A549 (cell line): ENCODE data around the gene FOXI2. TPM values are rescaled to one million over a fixed set of nuclear protein-coding genes. Genes with fewer than 3 reads are reported as not detected.

ENCODE experiments used
- ATAC-seq, 2 experiments: fragments of 200-7000 bp in 1 of 2; fragments of >200 bp in 1 of 2; cut with Nextera tagmentation in 1 of 2; cut with Tn5 transposase in 1 of 2; 3 replicates each; pipeline versions ENCODE4 v1.8.0 to v1.9.1; 2018 to 2020; ENCODE audit warnings: mild to moderate bottlenecking in 1 of 2, moderate library complexity in 1 of 2
- CTCF ChIA-PET: fragments of 300-600 bp; sonication (Branson Sonifier 250); formaldehyde crosslinking; extraction: SDS; loops from one replicate; lab custom pipeline; 2021; ENCODE audit warnings: antibody characterized with exemption, inconsistent platforms; lab: Yijun Ruan, JAX
- POLR2A ChIA-PET: fragments of 350-600 bp; formaldehyde crosslinking; extraction: SDS; loops from one replicate; lab custom pipeline; 2021; ENCODE audit warnings: antibody characterized with exemption, inconsistent platforms; lab: Yijun Ruan, JAX
- DNase-seq, 2 experiments: peaks; one replicate each; pipeline versions ENCODE4 v3.0.0 to v3.0.0-alpha.2; 2011 to 2016; ENCODE audit warnings: low read depth in 1 of 2, low spot score in 1 of 2
- FAIRE-seq: peaks from 2 replicates; lab custom pipeline; 2011; peaks lifted over from hg19 to GRCh38; lab: Jason Lieb, UNC
- H3K27ac ChIP-seq, 2 experiments: fragments of >200 bp; sonication (Bioruptor Twin); formaldehyde crosslinking; 3 replicates each; pipeline ENCODE4 v1.5.1; 2016 to 2017
- H3K4me1 ChIP-seq: fragments of >200 bp; sonication (Bioruptor Twin); formaldehyde crosslinking; 3 replicates; pipeline ENCODE4 v1.6.1; 2016
- H3K4me2 ChIP-seq: fragments of >200 bp; sonication (Bioruptor Twin); formaldehyde crosslinking; 3 replicates; pipeline ENCODE4 v1.6.1; 2016
- H3K4me3 ChIP-seq: fragments of >200 bp; sonication (Bioruptor Twin); formaldehyde crosslinking; 3 replicates; pipeline ENCODE4 v1.5.1; 2016
- H3K9me3 ChIP-seq: fragments of >200 bp; sonication (Bioruptor Twin); formaldehyde crosslinking; 3 replicates; pipeline ENCODE4 v1.6.1; 2016
- CBX8 ChIP-seq: fragments of 200-600 bp; sonication (generic); IDR thresholded peaks from 2 replicates; pipeline ENCODE4 v1.6.1; 2016
- CHD2 ChIP-seq: fragments of 150-350 bp; IDR thresholded peaks from 2 replicates; pipeline ENCODE4 v1.6.1; 2014; ENCODE audit warnings: low read length; ENCODE audit not compliant: partially characterized antibody
- ESRRA ChIP-seq: fragments of 150-350 bp; IDR thresholded peaks from 2 replicates; pipeline ENCODE4 v1.6.1; 2014; ENCODE audit warnings: mild to moderate bottlenecking, low read length, borderline replicate concordance
- HES2 ChIP-seq: fragments of >200 bp; sonication (Bioruptor Twin); formaldehyde crosslinking; IDR thresholded peaks from 2 replicates; pipeline ENCODE4 v1.6.1; 2016
- HEYL ChIP-seq: fragments of 250-450 bp; sonication (Bioruptor Pico); IDR thresholded peaks from 2 replicates; pipeline ENCODE4 v1.8.0; 2021; ENCODE audit warnings: mild to moderate bottlenecking, moderate library complexity
- HMGXB4 ChIP-seq: fragments of 250-450 bp; sonication (Bioruptor Pico); IDR thresholded peaks from 2 replicates; pipeline ENCODE4 v1.5.0; 2021; ENCODE audit warnings: mild to moderate bottlenecking, moderate library complexity, borderline replicate concordance
- HOXB13 ChIP-seq: fragments of 250-450 bp; sonication (Bioruptor Pico); IDR thresholded peaks from 2 replicates; pipeline ENCODE4 v1.5.0; 2020; ENCODE audit warnings: low read depth, mild to moderate bottlenecking, moderate library complexity
- NFE2L2 ChIP-seq: fragments of 150-350 bp; conservative IDR thresholded peaks from 2 replicates; pipeline ENCODE4 v1.6.1; 2014; ENCODE audit warnings: low read length
- NPAS2 ChIP-seq: fragments of 250-450 bp; sonication (Bioruptor Pico); IDR thresholded peaks from 2 replicates; pipeline ENCODE4 v1.8.0; 2022; ENCODE audit warnings: mild to moderate bottlenecking, moderate library complexity, borderline replicate concordance
- RAD21 ChIP-seq, 2 experiments: fragments of >200 bp in 1 of 2; sonication (Bioruptor Twin) in 1 of 2; formaldehyde crosslinking in 1 of 2; IDR thresholded peaks in 1 of 2; conservative IDR thresholded peaks in 1 of 2; 2 replicates in 1 of 2; 3 replicates in 1 of 2; pipeline ENCODE4 v1.6.1; 2012 to 2018; ENCODE audit warnings: inconsistent platforms in 1 of 2
- RARB ChIP-seq: fragments of 250-450 bp; sonication (Bioruptor Pico); IDR thresholded peaks from 2 replicates; pipeline ENCODE4 v1.8.0; 2021; ENCODE audit warnings: mild to moderate bottlenecking, moderate library complexity
- REST ChIP-seq: fragments of 200-600 bp; sonication (generic); IDR thresholded peaks from 2 replicates; pipeline ENCODE4 v1.6.1; 2016; ENCODE audit warnings: antibody characterized with exemption, mild to moderate bottlenecking, moderate library complexity
- ZC3H11A ChIP-seq: fragments of 450-650 bp; IDR thresholded peaks from 2 replicates; pipeline ENCODE4 v1.6.1; 2014; ENCODE audit warnings: antibody characterized with exemption, mild to moderate bottlenecking
- ZNF302 ChIP-seq: fragments of 250-450 bp; sonication (Bioruptor Pico); IDR thresholded peaks from 2 replicates; pipeline ENCODE4 v1.9.0; 2021; ENCODE audit warnings: inconsistent platforms, mild to moderate bottlenecking, moderate library complexity
- WGBS: methylation state at CpG from one replicate; pipeline ENCODE4 v1.1.6; 2017; ENCODE audit errors: missing lambda C conversion rate; 5-methylcytosine and 5-hydroxymethylcytosine counted together
- polyA plus RNA-seq, 4 experiments: library from polyadenylated mRNA; depleted of rRNA in 3 of 4; stranded (reverse); fragments of >200 nt; fragmentation: RNase III in 1 of 4; extraction: RNeasy Plus Mini Kit Qiagen cat#74134 plus additional on column Dnase treatment in 1 of 4; gene quantifications; 2 replicates in 3 of 4; 3 replicates in 1 of 4; pipeline ENCODE4 v1.2.3, GENCODE V29; 2011 to 2017
- TF ChIP-seq, protein P1 (sequence below): fragments of >200 bp; sonication (Bioruptor Twin); formaldehyde crosslinking; IDR thresholded peaks from 3 replicates; pipeline ENCODE4 v1.5.1; 2016
- TF ChIP-seq, protein P2 (sequence below): IDR thresholded peaks from 2 replicates; pipeline ENCODE4 v1.6.1; 2012; ENCODE audit warnings: low read depth, borderline replicate concordance
- TF ChIP-seq, protein P3 (sequence below): fragments of 450-650 bp; IDR thresholded peaks from 2 replicates; pipeline ENCODE4 v1.6.1; 2014; ENCODE audit warnings: antibody characterized with exemption

Gene FOXI2
- polyA plus RNA-seq, 2 of the 4 experiments (the other 2 are of a cell fraction): not detected

DNA sequence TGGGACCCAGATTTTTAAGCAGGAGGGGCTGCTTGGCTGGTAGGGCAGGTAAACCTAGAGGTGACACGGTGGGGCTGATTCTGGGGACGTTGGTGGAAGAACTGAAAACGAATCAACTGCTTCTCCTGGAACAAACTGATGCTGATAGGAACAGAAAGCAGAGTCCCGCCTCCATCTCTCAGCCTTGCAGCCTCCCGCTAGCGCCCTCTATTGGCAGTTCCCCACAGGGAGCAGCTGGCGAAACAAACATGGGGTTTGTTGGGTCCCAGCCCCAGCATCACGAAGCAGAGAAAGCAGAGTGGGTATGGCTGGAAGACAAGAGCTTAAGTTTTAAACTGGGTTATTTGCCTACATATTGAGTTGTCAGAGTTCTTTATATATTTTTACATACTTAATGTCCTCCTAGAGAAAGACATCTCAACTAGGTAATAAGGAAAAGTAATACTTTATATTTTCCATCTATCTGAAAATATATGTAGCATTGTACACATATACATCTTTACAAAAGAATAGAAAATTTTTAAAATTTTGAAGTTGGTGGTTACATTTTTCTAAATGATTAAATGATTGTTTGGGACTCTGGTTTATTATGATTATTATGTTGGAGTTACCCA, 42.3 kb upstream of the FOXI2 start:
- POLR2A ChIA-PET: no interaction called here
- Histone ChIP-seq H3K4me3 (no peak overlapping the region), H3K4me1 (no peaks in the 10 kb centered on the region), H3K27ac (no peak overlapping the region), H3K9me3 (no peaks in the 10 kb centered on the region; the same call in 2 of the 3 replicates), H3K4me2 (peak overlapping the region; percentile 55)
- peak; percentile 61 to 70 for DNase-seq
- 2% methylated on average over 8 of the region's 8 CpGs for WGBS
- FAIRE-seq: no peak
- TF ChIP-seq, protein P1, sequence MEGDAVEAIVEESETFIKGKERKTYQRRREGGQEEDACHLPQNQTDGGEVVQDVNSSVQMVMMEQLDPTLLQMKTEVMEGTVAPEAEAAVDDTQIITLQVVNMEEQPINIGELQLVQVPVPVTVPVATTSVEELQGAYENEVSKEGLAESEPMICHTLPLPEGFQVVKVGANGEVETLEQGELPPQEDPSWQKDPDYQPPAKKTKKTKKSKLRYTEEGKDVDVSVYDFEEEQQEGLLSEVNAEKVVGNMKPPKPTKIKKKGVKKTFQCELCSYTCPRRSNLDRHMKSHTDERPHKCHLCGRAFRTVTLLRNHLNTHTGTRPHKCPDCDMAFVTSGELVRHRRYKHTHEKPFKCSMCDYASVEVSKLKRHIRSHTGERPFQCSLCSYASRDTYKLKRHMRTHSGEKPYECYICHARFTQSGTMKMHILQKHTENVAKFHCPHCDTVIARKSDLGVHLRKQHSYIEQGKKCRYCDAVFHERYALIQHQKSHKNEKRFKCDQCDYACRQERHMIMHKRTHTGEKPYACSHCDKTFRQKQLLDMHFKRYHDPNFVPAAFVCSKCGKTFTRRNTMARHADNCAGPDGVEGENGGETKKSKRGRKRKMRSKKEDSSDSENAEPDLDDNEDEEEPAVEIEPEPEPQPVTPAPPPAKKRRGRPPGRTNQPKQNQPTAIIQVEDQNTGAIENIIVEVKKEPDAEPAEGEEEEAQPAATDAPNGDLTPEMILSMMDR: peak; percentile 32
- peak in 1 of 2 experiments; percentile 30; a peak in 1 of 5 replicates for TF ChIP-seq RAD21 (conservative IDR thresholded peaks at IDR 0.05 in 1 of 2, IDR thresholded peaks at IDR 0.05 in 1 of 2)
- no peak for TF ChIP-seq HEYL
- ATAC-seq: peak; percentile 62 to 93; a peak in 4 of 6 replicates
- CTCF ChIA-PET: interaction anchor here (1.4 kb wide), 1 partner anchor 160 kb away, joined by 6 read pairs; no protein-coding TSS in a partner anchor

GRCh38 chr10:127695431-127695830, 41.6 kb upstream of the FOXI2 start:
- Histone ChIP-seq H3K4me3 (no peak overlapping the region), H3K4me2 (no peak overlapping the region), H3K9me3 (no peaks in the 10 kb centered on the region; the same call in 2 of the 3 replicates), H3K27ac (no peak overlapping the region), H3K4me1 (no peaks in the 10 kb centered on the region)
- ATAC-seq (no peak), FAIRE-seq (no peak), DNase-seq (no peak)
- CTCF ChIA-PET: interaction anchor here (0.7 to 1.4 kb wide), 3 partner anchors 15 to 497 kb away, joined by 3 to 6 read pairs (median 4); no protein-coding TSS in a partner anchor
- 30% methylated on average over 4 of the region's 4 CpGs for WGBS
- POLR2A ChIA-PET: no interaction called here
- TF ChIP-seq RAD21 (conservative IDR thresholded peaks at IDR 0.05 in 1 of 2, IDR thresholded peaks at IDR 0.05 in 1 of 2): no peak
- TF ChIP-seq CBX8: no peak
- TF ChIP-seq ZNF302 (CRISPR knock-in tag): no peak
- TF ChIP-seq, protein P2, sequence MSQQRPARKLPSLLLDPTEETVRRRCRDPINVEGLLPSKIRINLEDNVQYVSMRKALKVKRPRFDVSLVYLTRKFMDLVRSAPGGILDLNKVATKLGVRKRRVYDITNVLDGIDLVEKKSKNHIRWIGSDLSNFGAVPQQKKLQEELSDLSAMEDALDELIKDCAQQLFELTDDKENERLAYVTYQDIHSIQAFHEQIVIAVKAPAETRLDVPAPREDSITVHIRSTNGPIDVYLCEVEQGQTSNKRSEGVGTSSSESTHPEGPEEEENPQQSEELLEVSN: no peak
- no peak for TF ChIP-seq RARB (CRISPR knock-in tag)
- TF ChIP-seq REST: no peak
- TF ChIP-seq HES2: no peak

GRCh38 chr10:127698886-127699285, 38.1 kb upstream of the FOXI2 start:
- CTCF ChIA-PET: no interaction called here
- DNase-seq: no peak
- no peak overlapping the region for H3K4me2 ChIP-seq
- no peak overlapping the region for H3K27ac ChIP-seq
- FAIRE-seq: no peak
- 48% methylated on average over 6 of the region's 6 CpGs for WGBS
- H3K4me1 ChIP-seq: no peaks in the 10 kb centered on the region
- POLR2A ChIA-PET: no interaction called here
- no peak for ATAC-seq
- H3K4me3 ChIP-seq: no peak overlapping the region
- no peaks in the 10 kb centered on the region for H3K9me3 ChIP-seq
- TF ChIP-seq ESRRA: no peak
- no peak for TF ChIP-seq NPAS2
- TF ChIP-seq, protein P3, sequence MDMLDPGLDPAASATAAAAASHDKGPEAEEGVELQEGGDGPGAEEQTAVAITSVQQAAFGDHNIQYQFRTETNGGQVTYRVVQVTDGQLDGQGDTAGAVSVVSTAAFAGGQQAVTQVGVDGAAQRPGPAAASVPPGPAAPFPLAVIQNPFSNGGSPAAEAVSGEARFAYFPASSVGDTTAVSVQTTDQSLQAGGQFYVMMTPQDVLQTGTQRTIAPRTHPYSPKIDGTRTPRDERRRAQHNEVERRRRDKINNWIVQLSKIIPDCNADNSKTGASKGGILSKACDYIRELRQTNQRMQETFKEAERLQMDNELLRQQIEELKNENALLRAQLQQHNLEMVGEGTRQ: no peak
- no peak for TF ChIP-seq HMGXB4
- no peak for TF ChIP-seq ZC3H11A
- TF ChIP-seq HOXB13 (CRISPR knock-in tag): no peak
- TF ChIP-seq NFE2L2: no peak
- no peak for TF ChIP-seq CHD2
- no peak for TF ChIP-seq RARB (CRISPR knock-in tag)
- TF ChIP-seq REST: no peak
